HEK293 (cell line): ENCODE results near the gene LIPN.
A peak's percentile ranks its signal among the peaks of the same experiment; 100 is the strongest.

Experiments used
- CTCF ChIA-PET: fragments of 350-600 bp; formaldehyde crosslinking; extraction: SDS; loops from one replicate; lab custom pipeline; 2021; ENCODE audit warnings: antibody characterized with exemption; lab: Yijun Ruan, JAX
- POLR2A ChIA-PET: fragments of 300-600 bp; formaldehyde crosslinking; extraction: SDS; loops from one replicate; lab custom pipeline; 2020; ENCODE audit warnings: antibody characterized with exemption, inconsistent platforms; lab: Yijun Ruan, JAX
- H3K27ac ChIP-seq: fragments of 200-500 bp; sonication (Bioruptor generic); 2 replicates; pipeline ENCODE4 v1.5.1; 2014; ENCODE audit warnings: low read depth, low read length, control low read depth, inconsistent platforms; ENCODE audit errors: extremely low read depth
- H3K36me3 ChIP-seq, 2 experiments: fragments of 200-500 bp in 1 of 2; sonication (Bioruptor generic) in 1 of 2; 1 replicate in 1 of 2; 2 replicates in 1 of 2; pipeline ENCODE4 v1.5.1; 2014 to 2017; ENCODE audit warnings: inconsistent platforms in 2 of 2, low read length in 2 of 2; ENCODE audit not compliant: control insufficient read depth in 2 of 2, insufficient read depth in 1 of 2
- H3K4me1 ChIP-seq: fragments of 200-500 bp; sonication (Bioruptor generic); 2 replicates; pipeline ENCODE4 v1.5.1; 2014; ENCODE audit warnings: mild to moderate bottlenecking, low read length, inconsistent platforms; ENCODE audit not compliant: control insufficient read depth, insufficient read depth
- H3K4me3 ChIP-seq: 2 replicates; pipeline ENCODE4 v1.5.1; 2011; ENCODE audit warnings: low read depth, mild to moderate bottlenecking, control low read depth, low read length, moderate library complexity
- H3K9me3 ChIP-seq: fragments of 200-500 bp; sonication (Bioruptor generic); 2 replicates; pipeline ENCODE4 v1.5.1; 2014; ENCODE audit warnings: low read depth, low read length, inconsistent platforms; ENCODE audit not compliant: control insufficient read depth, insufficient read depth
- ATF2 ChIP-seq: fragments of 450-650 bp; formaldehyde crosslinking; IDR thresholded peaks from 2 replicates; pipeline ENCODE4 v1.5.1; 2016; ENCODE audit warnings: missing biosample characterization, missing genetic modification characterization, low read depth
- GLI2 ChIP-seq: fragments of 450-650 bp; formaldehyde crosslinking; IDR thresholded peaks from 2 replicates; pipeline ENCODE4; 2017; ENCODE audit warnings: missing biosample characterization, missing genetic modification characterization, low read depth, borderline replicate concordance
- GLI4 ChIP-seq: fragments of 450-650 bp; formaldehyde crosslinking; IDR thresholded peaks from 2 replicates; pipeline ENCODE4 v1.5.1; 2016; ENCODE audit warnings: missing biosample characterization, missing genetic modification characterization
- OSR2 ChIP-seq: fragments of 450-650 bp; formaldehyde crosslinking; IDR thresholded peaks from 2 replicates; pipeline ENCODE4 v1.5.1; 2016; ENCODE audit warnings: missing biosample characterization, missing genetic modification characterization
- PRDM1 ChIP-seq: fragments of 450-650 bp; formaldehyde crosslinking; IDR thresholded peaks from 2 replicates; pipeline ENCODE4; 2016; ENCODE audit warnings: missing biosample characterization, missing genetic modification characterization
- PRDM10 ChIP-seq: fragments of 450-650 bp; formaldehyde crosslinking; IDR thresholded peaks from 2 replicates; pipeline ENCODE4 v1.5.1; 2016; ENCODE audit warnings: missing biosample characterization, missing genetic modification characterization
- RBAK ChIP-seq: fragments of 450-650 bp; formaldehyde crosslinking; IDR thresholded peaks from 2 replicates; pipeline ENCODE4 v1.5.1; 2016; ENCODE audit warnings: missing biosample characterization, missing genetic modification characterization
- SETDB1 ChIP-seq: IDR thresholded peaks from one replicate; pipeline ENCODE4 v1.6.1; 2017; ENCODE audit warnings: mild to moderate bottlenecking, low read length, moderate library complexity, mixed read lengths; ENCODE audit not compliant: insufficient read length
- SP7 ChIP-seq: fragments of 450-650 bp; formaldehyde crosslinking; IDR thresholded peaks from 2 replicates; pipeline ENCODE4 v1.5.1; 2016; ENCODE audit warnings: missing biosample characterization, missing genetic modification characterization
- ZBTB1 ChIP-seq: fragments of 450-650 bp; formaldehyde crosslinking; IDR thresholded peaks from 2 replicates; pipeline ENCODE4 v1.5.1; 2016; ENCODE audit warnings: missing biosample characterization, missing genetic modification characterization
- ZNF175 ChIP-seq: fragments of 450-650 bp; formaldehyde crosslinking; IDR thresholded peaks from 2 replicates; pipeline ENCODE4 v1.5.1; 2016; ENCODE audit warnings: missing biosample characterization, missing genetic modification characterization
- ZNF394 ChIP-seq: fragments of 450-650 bp; formaldehyde crosslinking; IDR thresholded peaks from 2 replicates; pipeline ENCODE4 v1.5.1; 2016; ENCODE audit warnings: missing biosample characterization, missing genetic modification characterization, mild to moderate bottlenecking, moderate library complexity, borderline replicate concordance
- ZNF398 ChIP-seq: fragments of 450-650 bp; formaldehyde crosslinking; IDR thresholded peaks from 2 replicates; pipeline ENCODE4 v1.5.1; 2017; ENCODE audit warnings: missing biosample characterization, missing genetic modification characterization
- ZNF510 ChIP-seq: fragments of 450-650 bp; formaldehyde crosslinking; IDR thresholded peaks from 2 replicates; pipeline ENCODE4 v1.5.1; 2018; ENCODE audit warnings: mild to moderate bottlenecking, missing genetic modification characterization, missing biosample characterization; ENCODE audit not compliant: insufficient replicate concordance
- ZNF560 ChIP-seq: fragments of 450-650 bp; formaldehyde crosslinking; IDR thresholded peaks from 2 replicates; pipeline ENCODE4 v1.5.1; 2017; ENCODE audit warnings: missing biosample characterization, missing genetic modification characterization, borderline replicate concordance
- ZNF660 ChIP-seq: fragments of 450-650 bp; IDR thresholded peaks from 2 replicates; pipeline ENCODE4 v1.5.1; 2018; ENCODE audit warnings: missing biosample characterization, mild to moderate bottlenecking, missing genetic modification characterization

LIPN gene

GRCh38 chr10:88793712-88794299, 34.0 kb downstream of the LIPN start (continued):
- no peak for TF ChIP-seq GLI2
- TF ChIP-seq PRDM1 (tag by site-specific recombination): peak; percentile 50; the same call in 1 of the 2 replicates
- TF ChIP-seq ZBTB1 (tag by site-specific recombination): no peak
- TF ChIP-seq OSR2 (tag by site-specific recombination): no peak
- TF ChIP-seq SP7: peak; percentile 40; the same call in 1 of the 2 replicates
- TF ChIP-seq ZNF394 (tag by site-specific recombination): no peak
- TF ChIP-seq GLI4 (tag by site-specific recombination): no peak
- no peak for TF ChIP-seq ZNF560 (tag by site-specific recombination)

GRCh38 chr10:88794731-88795130, 34.9 kb downstream of the LIPN start:
- TF ChIP-seq PRDM10 (tag by site-specific recombination) (no peak), ZNF175 (no peak), RBAK (tag by site-specific recombination) (no peak), ZNF660 (tag by site-specific recombination) (no peak), SETDB1 (no peak), ZNF398 (no peak), ZNF510 (tag by site-specific recombination) (no peak), ATF2 (tag by site-specific recombination) (no peak)
- Histone ChIP-seq H3K4me3 (no peak overlapping the region), H3K9me3 (no peaks in the 10 kb centered on the region), H3K4me1 (no peaks in the 10 kb centered on the region), H3K27ac (no peak overlapping the region), H3K36me3 (no peaks in the 10 kb centered on the region)
- POLR2A ChIA-PET: no interaction called here
- CTCF ChIA-PET: interaction anchor here (0.8 to 1.4 kb wide), 3 partner anchors 8 to 16 kb away, joined by 3 to 10 read pairs (median 5); no protein-coding TSS in a partner anchor
